Measurements from ENCODE around the gene PARVB. TPM values are rescaled to one million over a fixed set of nuclear protein-coding genes. Genes with fewer than 3 reads are reported as not detected.
A peak's percentile ranks its signal among the peaks of the same experiment; 100 is the strongest.

The PARVB gene
- total and polyA plus RNA-seq, 9 of the 15 experiments (the other 6 are each of a cell fraction or from before 2014, with no cell fraction given) = 1.1 to 59.2 (median 29.2) TPM

DNA sequence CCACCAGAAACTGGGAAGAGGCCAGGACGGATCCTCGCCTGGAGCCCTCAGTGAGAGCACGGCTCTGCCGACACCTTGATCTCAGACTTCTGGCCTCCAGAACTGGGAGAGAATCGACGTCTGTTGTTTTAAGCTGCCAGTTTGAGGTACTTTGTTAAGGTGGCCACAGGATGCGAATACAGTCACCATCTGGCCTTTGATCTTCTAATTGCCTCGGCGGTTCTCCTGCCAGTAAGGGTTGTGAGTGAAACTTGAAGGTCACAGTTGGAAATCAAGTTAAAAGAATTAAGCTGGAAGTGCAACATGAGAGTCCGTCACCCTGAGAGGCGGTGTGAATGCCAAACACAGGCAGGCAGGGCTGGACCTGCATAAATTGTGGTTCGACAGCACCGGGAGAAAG, 27.9 kb downstream of the PARVB start:
- Histone ChIP-seq H3K27ac (ENCODE audit: extremely low read depth, low read depth, low read length) (no peak overlapping the region), H3K79me2 (ENCODE audit: control insufficient read depth, insufficient read depth, low read length) (peaks cover 23% of the 10 kb centered on the region), H3K27me3 (ENCODE audit: control insufficient read depth in 2 of 2, insufficient read depth in 2 of 2, low read length in 2 of 2) (no peaks in the 10 kb centered on the region), H3K4me3 (no peak overlapping the region), H2AFZ (ENCODE audit: low read depth, low read length) (no peak overlapping the region), H3K9me1 (ENCODE audit: control insufficient read depth, insufficient read depth, low read length) (no peaks in the 10 kb centered on the region), H4K20me1 (replicated peaks; ENCODE audit: control insufficient read depth, insufficient read depth, low read length) (peaks cover 4% of the 10 kb centered on the region; the same call in 1 of the 2 replicates), H3K4me1 (replicated peaks in 1 of 2; ENCODE audit: control insufficient read depth in 2 of 2, insufficient read depth in 2 of 2, low read length in 2 of 2) (peaks cover 10 to 21% of the 10 kb centered on the region in 2 experiments), H3K36me3 (ENCODE audit: control insufficient read depth, insufficient read depth, low read length) (peaks cover 7% of the 10 kb centered on the region; the same call in 2 of the 3 replicates), H3K9ac (ENCODE audit: insufficient read depth in 1 of 2, low read depth in 2 of 2, low read length in 2 of 2) (peak overlapping the region in 1 of 2 experiments; percentile 26; a peak in 1 of 4 replicates), H3K9me3 (replicated peaks; ENCODE audit: control insufficient read depth, insufficient read depth, low read depth, low read length) (no peaks in the 10 kb centered on the region), H3K4me2 (ENCODE audit: insufficient read depth, low read length) (no peak overlapping the region)
- WGBS (ENCODE audit: insufficient coverage, low coverage, missing lambda C conversion rate) = 86% methylated on average over 11 of the region's 13 CpGs
- no TSS peak for BruUV-seq (replicated peaks)
- DNase-seq (ENCODE audit: extremely low read depth in 1 of 4, low spot score in 3 of 4) (no peak), ATAC-seq (no peak), FAIRE-seq (no peak)
- intact Hi-C loops (cut with micrococcal nuclease) = no loop called here
- CTCF ChIA-PET (ENCODE audit: low intra/inter-chr PET ratio) = no interaction called here
- POLR2A ChIA-PET = no interaction called here
- in situ Hi-C loops (cut with MboI) = no loop called here
- TF ChIP-seq, protein P1, sequence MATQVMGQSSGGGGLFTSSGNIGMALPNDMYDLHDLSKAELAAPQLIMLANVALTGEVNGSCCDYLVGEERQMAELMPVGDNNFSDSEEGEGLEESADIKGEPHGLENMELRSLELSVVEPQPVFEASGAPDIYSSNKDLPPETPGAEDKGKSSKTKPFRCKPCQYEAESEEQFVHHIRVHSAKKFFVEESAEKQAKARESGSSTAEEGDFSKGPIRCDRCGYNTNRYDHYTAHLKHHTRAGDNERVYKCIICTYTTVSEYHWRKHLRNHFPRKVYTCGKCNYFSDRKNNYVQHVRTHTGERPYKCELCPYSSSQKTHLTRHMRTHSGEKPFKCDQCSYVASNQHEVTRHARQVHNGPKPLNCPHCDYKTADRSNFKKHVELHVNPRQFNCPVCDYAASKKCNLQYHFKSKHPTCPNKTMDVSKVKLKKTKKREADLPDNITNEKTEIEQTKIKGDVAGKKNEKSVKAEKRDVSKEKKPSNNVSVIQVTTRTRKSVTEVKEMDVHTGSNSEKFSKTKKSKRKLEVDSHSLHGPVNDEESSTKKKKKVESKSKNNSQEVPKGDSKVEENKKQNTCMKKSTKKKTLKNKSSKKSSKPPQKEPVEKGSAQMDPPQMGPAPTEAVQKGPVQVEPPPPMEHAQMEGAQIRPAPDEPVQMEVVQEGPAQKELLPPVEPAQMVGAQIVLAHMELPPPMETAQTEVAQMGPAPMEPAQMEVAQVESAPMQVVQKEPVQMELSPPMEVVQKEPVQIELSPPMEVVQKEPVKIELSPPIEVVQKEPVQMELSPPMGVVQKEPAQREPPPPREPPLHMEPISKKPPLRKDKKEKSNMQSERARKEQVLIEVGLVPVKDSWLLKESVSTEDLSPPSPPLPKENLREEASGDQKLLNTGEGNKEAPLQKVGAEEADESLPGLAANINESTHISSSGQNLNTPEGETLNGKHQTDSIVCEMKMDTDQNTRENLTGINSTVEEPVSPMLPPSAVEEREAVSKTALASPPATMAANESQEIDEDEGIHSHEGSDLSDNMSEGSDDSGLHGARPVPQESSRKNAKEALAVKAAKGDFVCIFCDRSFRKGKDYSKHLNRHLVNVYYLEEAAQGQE (IDR thresholded peaks at IDR 0.05; ENCODE audit: borderline replicate concordance) = no peak
- TF ChIP-seq, protein P1 (CRISPR knock-in tag; IDR thresholded peaks at IDR 0.05; ENCODE audit: low read depth) = no peak
- TF ChIP-seq U2AF2 (optimal IDR thresholded peaks at IDR 0.05; ENCODE audit: low read depth, low read length) (no peak), KDM2B (CRISPR knock-in tag; IDR thresholded peaks at IDR 0.05) (no peak), MTA1 (IDR thresholded peaks at IDR 0.05; ENCODE audit: borderline replicate concordance) (no peak), TCF7L2 (IDR thresholded peaks at IDR 0.05; ENCODE audit: low read depth, low read length) (no peak), TBL1XR1 (IDR thresholded peaks at IDR 0.05; ENCODE audit: low read length in 2 of 2) (no peak), ZNF507 (tag; conservative IDR thresholded peaks at IDR 0.05) (no peak), EWSR1 (IDR thresholded peaks at IDR 0.05; ENCODE audit: borderline replicate concordance, low read depth, partially characterized antibody) (no peak), COPS2 (conservative IDR thresholded peaks at IDR 0.05) (no peak), HNRNPLL (IDR thresholded peaks at IDR 0.05; ENCODE audit: low read depth, low read length, poor library complexity, severe bottlenecking) (no peak), SFPQ (IDR thresholded peaks at IDR 0.05; ENCODE audit: low read depth, low read length) (no peak), FOXJ3 (CRISPR knock-in tag; IDR thresholded peaks at IDR 0.05) (no peak)
